ENCODE measurements around the gene GMEB2. TPM values are rescaled to one million over a fixed set of nuclear protein-coding genes. Genes with fewer than 3 reads are reported as not detected.
A peak's percentile ranks its signal among the peaks of the same experiment; 100 is the strongest.
"Not testable (repeated sequence)": the region's sequence is repeated elsewhere in the genome, so short reads cannot be mapped to it uniquely, and the experiment has no call there.

Gene GMEB2
- total RNA-seq, 3 donors from 2014 or later = 10.3 to 12.8 (median 11.4) TPM

GRCh38 chr20:63642527-63643247 is 15.8 kb upstream of the GMEB2 start:
- Histone ChIP-seq H3K4me1 (ENCODE audit: low read depth) (peaks cover 4% of the 10 kb centered on the region), H3K4me3 (no peak overlapping the region), H3K36me3 (ENCODE audit: low read depth) (no peaks in the 10 kb centered on the region), H3K9me3 (no peaks in the 10 kb centered on the region)
- TF ChIP-seq, protein P1, sequence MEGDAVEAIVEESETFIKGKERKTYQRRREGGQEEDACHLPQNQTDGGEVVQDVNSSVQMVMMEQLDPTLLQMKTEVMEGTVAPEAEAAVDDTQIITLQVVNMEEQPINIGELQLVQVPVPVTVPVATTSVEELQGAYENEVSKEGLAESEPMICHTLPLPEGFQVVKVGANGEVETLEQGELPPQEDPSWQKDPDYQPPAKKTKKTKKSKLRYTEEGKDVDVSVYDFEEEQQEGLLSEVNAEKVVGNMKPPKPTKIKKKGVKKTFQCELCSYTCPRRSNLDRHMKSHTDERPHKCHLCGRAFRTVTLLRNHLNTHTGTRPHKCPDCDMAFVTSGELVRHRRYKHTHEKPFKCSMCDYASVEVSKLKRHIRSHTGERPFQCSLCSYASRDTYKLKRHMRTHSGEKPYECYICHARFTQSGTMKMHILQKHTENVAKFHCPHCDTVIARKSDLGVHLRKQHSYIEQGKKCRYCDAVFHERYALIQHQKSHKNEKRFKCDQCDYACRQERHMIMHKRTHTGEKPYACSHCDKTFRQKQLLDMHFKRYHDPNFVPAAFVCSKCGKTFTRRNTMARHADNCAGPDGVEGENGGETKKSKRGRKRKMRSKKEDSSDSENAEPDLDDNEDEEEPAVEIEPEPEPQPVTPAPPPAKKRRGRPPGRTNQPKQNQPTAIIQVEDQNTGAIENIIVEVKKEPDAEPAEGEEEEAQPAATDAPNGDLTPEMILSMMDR (IDR thresholded peaks at IDR 0.05) = no peak
- ATAC-seq (no peak), DNase-seq (peak; percentile 42 to 77 (median 70))
- intact Hi-C loops (cut with DNase I, micrococcal nuclease) = no loop called here

- no peaks in the 10 kb centered on the region for H3K36me3 ChIP-seq (ENCODE audit: low read depth)
- TF ChIP-seq, protein P1 (IDR thresholded peaks at IDR 0.05) = peak; percentile 34
- intact Hi-C loops (cut with DNase I, micrococcal nuclease) = no loop called here
Observed at GRCh38 chr20:63641792-63642523, 15.1 kb upstream of the GMEB2 start.

GRCh38 chr20:63641146-63641791 is 14.4 kb upstream of the GMEB2 start:
- H3K36me3 ChIP-seq (ENCODE audit: low read depth) = no peaks in the 10 kb centered on the region
- H3K9me3 ChIP-seq = no peaks in the 10 kb centered on the region
- H3K4me3 ChIP-seq = no peak overlapping the region
- DNase-seq = peak in 2 of 3 donors; percentile 48 to 70
- TF ChIP-seq, protein P1 (IDR thresholded peaks at IDR 0.05) = no peak
- intact Hi-C loops (cut with DNase I, micrococcal nuclease) = no loop called here
- peak; percentile 33 for ATAC-seq
- H3K4me1 ChIP-seq (ENCODE audit: low read depth) = peaks cover 4% of the 10 kb centered on the region

More at GRCh38 chr20:63641792-63642523, 15.1 kb upstream of the GMEB2 start:
- peak; percentile 90 for ATAC-seq
- peaks cover 4% of the 10 kb centered on the region for H3K4me1 ChIP-seq (ENCODE audit: low read depth)
- no peak overlapping the region for H3K4me3 ChIP-seq
- peak; percentile 94 to 97 (median 96) for DNase-seq
- no peaks in the 10 kb centered on the region for H3K9me3 ChIP-seq

- ATAC-seq; H3K4me1 ChIP-seq (ENCODE audit: low read depth); intact Hi-C loops (cut with DNase I, micrococcal nuclease); H3K36me3 ChIP-seq (ENCODE audit: low read depth); H3K9me3 ChIP-seq; H3K4me3 ChIP-seq: not testable (repeated sequence)
- DNase-seq = peak in 2 of 3 donors; percentile 55 to 79
Observed at GRCh38 chr20:63640686-63641085, 13.8 kb upstream of the GMEB2 start.

GRCh38 chr20:63640086-63640485 is 13.2 kb upstream of the GMEB2 start:
- no peaks in the 10 kb centered on the region for H3K9me3 ChIP-seq
- intact Hi-C loops (cut with DNase I, micrococcal nuclease) = no loop called here
- ATAC-seq (no peak), DNase-seq (peak in 1 of 3 donors; percentile 59)
- H3K4me3 ChIP-seq = no peak overlapping the region
- peaks cover 4% of the 10 kb centered on the region for H3K4me1 ChIP-seq (ENCODE audit: low read depth)
- TF ChIP-seq, protein P1 (IDR thresholded peaks at IDR 0.05) = no peak
- H3K36me3 ChIP-seq (ENCODE audit: low read depth) = no peaks in the 10 kb centered on the region
